Suprapubic skin (tissue), 4 donors: ENCODE data around the gene PPM1N. TPM values are rescaled to one million over a fixed set of nuclear protein-coding genes. Genes with fewer than 3 reads are reported as not detected.

Experiments
- DNase-seq, 2 donors: peaks; one replicate each; pipeline ENCODE4 v3.0.0-alpha.2; 2019; ENCODE audit warnings: low spot score in 2 of 2
- H3K27ac ChIP-seq: fragments of 200-600 bp; sonication (generic); one replicate; pipeline ENCODE4 v1.5.1; 2019
- H3K27me3 ChIP-seq: fragments of 200-600 bp; sonication (generic); one replicate; pipeline ENCODE4 v1.5.1; 2019
- H3K36me3 ChIP-seq: fragments of 200-600 bp; sonication (generic); one replicate; pipeline ENCODE4 v1.5.1; 2019
- H3K4me1 ChIP-seq: fragments of 200-600 bp; sonication (generic); one replicate; pipeline ENCODE4 v1.5.1; 2019
- H3K4me3 ChIP-seq: fragments of 200-600 bp; sonication (generic); one replicate; pipeline ENCODE4 v1.5.1; 2019; ENCODE audit warnings: mild to moderate bottlenecking
- H3K9me3 ChIP-seq: fragments of 200-600 bp; sonication (generic); one replicate; pipeline ENCODE4 v1.5.1; 2019
- CTCF ChIP-seq, 2 donors: fragments of 200-600 bp in 1 of 2; fragments of 450-650 bp in 1 of 2; sonication (generic) in 1 of 2; IDR thresholded peaks; one replicate each; pipeline ENCODE4 v1.5.1; 2016 to 2019; ENCODE audit warnings: antibody characterized with exemption in 2 of 2, mild to moderate bottlenecking in 1 of 2, moderate library complexity in 1 of 2
- EP300 ChIP-seq: sonication (generic); formaldehyde crosslinking; IDR thresholded peaks from one replicate; pipeline ENCODE4 v1.6.1; 2017; ENCODE audit warnings: antibody characterized with exemption
- POLR2A ChIP-seq, 2 donors: fragments of 450-650 bp; IDR thresholded peaks; one replicate each; pipeline ENCODE4 v1.6.1; 2017; ENCODE audit warnings: antibody characterized with exemption in 2 of 2, mild to moderate bottlenecking in 2 of 2, moderate library complexity in 2 of 2
- POLR2AphosphoS5 ChIP-seq, 3 donors: sonication (generic); formaldehyde crosslinking; IDR thresholded peaks; one replicate each; pipeline ENCODE4 v1.6.1; 2017; ENCODE audit warnings: antibody characterized with exemption in 3 of 3
- WGBS: methylation state at CpG from one replicate; pipeline ENCODE4 v1.1.5; 2018; 5-methylcytosine and 5-hydroxymethylcytosine counted together
- total RNA-seq, 4 donors: library from RNA; depleted of rRNA; stranded (reverse); fragments of >200 nt; gene quantifications; one replicate each; pipeline ENCODE4 v1.1.0, GENCODE V29; 2016

Gene PPM1N
- total RNA-seq, 4 donors from 2014 or later = 2.9 to 6.3 (median 5.6) TPM

DNA sequence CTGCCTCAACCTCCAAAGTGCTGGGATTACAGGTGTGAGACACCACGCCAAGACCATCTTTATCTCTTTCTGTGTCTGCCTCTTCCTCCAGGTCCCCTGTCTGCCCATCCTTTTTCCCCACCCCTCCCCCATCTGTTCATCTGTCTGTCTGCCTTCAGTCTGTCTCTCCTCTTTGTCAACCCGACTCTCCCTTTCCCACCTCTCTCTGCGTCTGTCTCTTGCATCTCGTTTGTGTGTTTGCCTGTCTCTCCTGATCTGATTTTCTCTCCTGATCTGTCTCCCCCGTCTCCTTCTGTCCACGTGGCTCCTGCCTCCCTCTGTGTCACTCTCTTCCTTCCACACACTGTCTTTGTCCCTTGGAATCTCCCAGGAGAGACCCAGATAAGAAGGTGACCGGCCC lies 19.0 kb downstream of the PPM1N start:
- H3K4me1 ChIP-seq = peaks cover 43% of the 10 kb centered on the region
- H3K4me3 ChIP-seq = no peak overlapping the region
- no peaks in the 10 kb centered on the region for H3K27me3 ChIP-seq
- no peaks in the 10 kb centered on the region for H3K9me3 ChIP-seq
- no peak for DNase-seq
- TF ChIP-seq CTCF (IDR thresholded peaks at IDR 0.05) = no peak
- TF ChIP-seq POLR2AphosphoS5 (IDR thresholded peaks at IDR 0.05) = no peak
- no peak for TF ChIP-seq EP300
- no peak for TF ChIP-seq POLR2A (IDR thresholded peaks at IDR 0.05)
- peaks cover 44% of the 10 kb centered on the region for H3K36me3 ChIP-seq
- WGBS = 57% methylated on average over 7 of the region's 7 CpGs
- H3K27ac ChIP-seq = no peak overlapping the region

DNA sequence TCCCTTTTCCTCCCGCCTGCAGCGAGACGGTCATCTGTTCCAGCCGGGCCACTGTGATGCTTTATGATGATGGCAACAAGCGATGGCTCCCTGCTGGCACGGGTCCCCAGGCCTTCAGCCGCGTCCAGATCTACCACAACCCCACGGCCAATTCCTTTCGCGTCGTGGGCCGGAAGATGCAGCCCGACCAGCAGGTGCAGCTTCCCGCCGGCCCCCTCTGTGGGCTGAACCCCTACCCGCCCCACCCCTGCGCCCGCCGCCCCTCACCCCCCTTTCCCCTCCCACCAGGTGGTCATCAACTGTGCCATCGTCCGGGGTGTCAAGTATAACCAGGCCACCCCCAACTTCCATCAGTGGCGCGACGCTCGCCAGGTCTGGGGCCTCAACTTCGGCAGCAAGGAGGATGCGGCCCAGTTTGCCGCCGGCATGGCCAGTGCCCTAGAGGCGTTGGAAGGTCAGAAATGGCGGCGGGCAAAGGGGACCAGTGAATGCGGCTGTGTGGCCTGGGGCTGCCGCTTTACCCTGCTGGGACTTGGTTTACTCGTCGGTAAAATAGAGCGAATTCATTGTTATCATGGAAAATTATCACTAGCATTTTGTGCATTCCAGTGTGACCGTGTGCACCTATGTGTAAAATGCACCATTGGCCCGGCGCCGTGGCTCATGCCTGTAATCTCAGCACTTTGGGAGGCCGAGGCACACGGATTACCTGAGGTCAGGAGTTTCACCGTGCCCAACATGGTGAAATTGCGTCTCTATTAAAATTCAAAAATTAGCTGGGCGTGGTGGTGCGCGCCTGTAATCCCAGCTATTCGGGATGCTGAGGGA lies 19.6 kb downstream of the PPM1N start:
- no peak for DNase-seq
- WGBS = 88% methylated on average over 39 of the region's 50 CpGs
- H3K9me3 ChIP-seq = no peaks in the 10 kb centered on the region
- peaks cover 48% of the 10 kb centered on the region for H3K36me3 ChIP-seq
- no peak for TF ChIP-seq POLR2AphosphoS5 (IDR thresholded peaks at IDR 0.05)
- no peak for TF ChIP-seq EP300
- no peak for TF ChIP-seq POLR2A (IDR thresholded peaks at IDR 0.05)
- no peak for TF ChIP-seq CTCF (IDR thresholded peaks at IDR 0.05)
- peaks cover 40% of the 10 kb centered on the region for H3K4me1 ChIP-seq
- no peaks in the 10 kb centered on the region for H3K27me3 ChIP-seq
- H3K27ac ChIP-seq = no peak overlapping the region
- H3K4me3 ChIP-seq = no peak overlapping the region

GRCh38 chr19:45518469-45518826 lies 20.2 kb downstream of the PPM1N start:
- no peak for DNase-seq
- Histone ChIP-seq H3K27me3 (no peaks in the 10 kb centered on the region), H3K36me3 (peaks cover 48% of the 10 kb centered on the region), H3K4me1 (peaks cover 34% of the 10 kb centered on the region), H3K9me3 (no peaks in the 10 kb centered on the region), H3K4me3 (no peak overlapping the region), H3K27ac (no peak overlapping the region)
- 80% methylated on average over 7 of the region's 7 CpGs for WGBS
- TF ChIP-seq POLR2AphosphoS5 (IDR thresholded peaks at IDR 0.05) (no peak), CTCF (IDR thresholded peaks at IDR 0.05) (no peak), EP300 (no peak), POLR2A (IDR thresholded peaks at IDR 0.05) (no peak)

- 89% methylated on average over 17 of the region's 24 CpGs for WGBS
- H3K4me1 ChIP-seq = peaks cover 11% of the 10 kb centered on the region
- no peak for DNase-seq
- H3K9me3 ChIP-seq = no peaks in the 10 kb centered on the region
- no peaks in the 10 kb centered on the region for H3K27me3 ChIP-seq
- H3K27ac ChIP-seq = no peak overlapping the region
- TF ChIP-seq POLR2AphosphoS5 (IDR thresholded peaks at IDR 0.05) (no peak), POLR2A (IDR thresholded peaks at IDR 0.05) (no peak), EP300 (no peak), CTCF (IDR thresholded peaks at IDR 0.05) (no peak)
- H3K4me3 ChIP-seq = no peak overlapping the region
- H3K36me3 ChIP-seq = peaks cover 71% of the 10 kb centered on the region
These were observed 24.0 kb downstream of the PPM1N start for GRCh38 chr19:45522010-45522941.
